GM19395 (cell line): ENCODE data around the gene WNT16.

ENCODE experiments used
- ATAC-seq: cut with Tn5 transposase; IDR thresholded peaks from one replicate; pipeline ENCODE4 v1.9.1; 2021; ENCODE audit warnings: mild to moderate bottlenecking, moderate library complexity; ENCODE audit not compliant: unreplicated experiment

The WNT16 gene

DNA sequence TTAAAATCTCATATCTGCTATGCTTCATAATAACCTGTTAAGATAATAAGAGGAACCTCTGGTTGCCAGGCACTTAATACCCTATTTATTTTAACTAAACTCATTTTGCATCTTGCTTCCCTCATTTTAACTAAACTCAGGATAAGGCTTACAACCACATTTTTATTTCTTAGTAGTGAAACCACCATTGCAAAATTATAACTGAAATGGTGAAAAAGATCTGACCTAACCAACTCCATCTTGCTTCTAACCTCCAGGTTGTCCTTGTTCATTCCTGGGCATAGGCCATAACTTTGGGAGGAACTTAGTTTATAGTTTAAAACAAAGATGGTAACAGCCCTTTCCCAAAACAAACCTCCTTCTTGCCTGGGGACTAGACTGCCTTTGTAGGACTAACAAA, 61.3 kb downstream of the WNT16 start:
- no peak for ATAC-seq

GRCh38 chr7:121390617-121391016, 61.8 kb downstream of the WNT16 start:
- ATAC-seq = no peak
